GM10266 (cell line): ENCODE measurements around the gene ADAMTS7.
"Not testable (repeated sequence)": the region's sequence is repeated elsewhere in the genome, so short reads cannot be mapped to it uniquely, and the experiment has no call there.

ENCODE experiments used
- DNase-seq: peaks from one replicate; pipeline ENCODE4 v3.0.0; 2012; ENCODE audit errors: extremely low spot score
- TF ChIP-seq, protein P1 (sequence below): IDR thresholded peaks from 2 replicates; pipeline ENCODE4 v1.5.1; 2012; ENCODE audit warnings: mild to moderate bottlenecking, low read depth; ENCODE audit not compliant: control insufficient read depth, insufficient read depth; ENCODE audit errors: missing control alignments

Gene ADAMTS7

DNA sequence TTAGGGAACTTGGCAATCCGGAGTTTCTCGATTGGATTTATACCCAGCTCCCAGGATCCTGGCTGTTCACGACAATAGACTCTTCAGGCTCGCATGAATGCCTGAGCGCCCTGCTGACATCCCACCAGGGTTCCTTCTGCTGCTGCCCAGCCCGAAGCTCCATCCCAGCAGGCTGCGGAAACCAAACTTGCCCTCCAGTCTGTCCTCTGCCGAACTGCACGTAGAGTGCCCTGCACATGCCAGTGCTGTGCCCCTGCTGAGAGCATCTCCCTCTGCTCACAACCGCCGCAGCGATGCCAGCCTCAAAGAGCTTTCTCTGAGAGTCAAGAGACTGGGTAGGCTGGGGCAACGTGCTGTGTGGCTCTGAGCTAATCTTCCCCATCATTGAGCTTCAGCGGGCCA, 6.9 kb downstream of the ADAMTS7 start:
- TF ChIP-seq, protein P1, sequence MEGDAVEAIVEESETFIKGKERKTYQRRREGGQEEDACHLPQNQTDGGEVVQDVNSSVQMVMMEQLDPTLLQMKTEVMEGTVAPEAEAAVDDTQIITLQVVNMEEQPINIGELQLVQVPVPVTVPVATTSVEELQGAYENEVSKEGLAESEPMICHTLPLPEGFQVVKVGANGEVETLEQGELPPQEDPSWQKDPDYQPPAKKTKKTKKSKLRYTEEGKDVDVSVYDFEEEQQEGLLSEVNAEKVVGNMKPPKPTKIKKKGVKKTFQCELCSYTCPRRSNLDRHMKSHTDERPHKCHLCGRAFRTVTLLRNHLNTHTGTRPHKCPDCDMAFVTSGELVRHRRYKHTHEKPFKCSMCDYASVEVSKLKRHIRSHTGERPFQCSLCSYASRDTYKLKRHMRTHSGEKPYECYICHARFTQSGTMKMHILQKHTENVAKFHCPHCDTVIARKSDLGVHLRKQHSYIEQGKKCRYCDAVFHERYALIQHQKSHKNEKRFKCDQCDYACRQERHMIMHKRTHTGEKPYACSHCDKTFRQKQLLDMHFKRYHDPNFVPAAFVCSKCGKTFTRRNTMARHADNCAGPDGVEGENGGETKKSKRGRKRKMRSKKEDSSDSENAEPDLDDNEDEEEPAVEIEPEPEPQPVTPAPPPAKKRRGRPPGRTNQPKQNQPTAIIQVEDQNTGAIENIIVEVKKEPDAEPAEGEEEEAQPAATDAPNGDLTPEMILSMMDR, result no peak
- DNase-seq, result no peak

DNA sequence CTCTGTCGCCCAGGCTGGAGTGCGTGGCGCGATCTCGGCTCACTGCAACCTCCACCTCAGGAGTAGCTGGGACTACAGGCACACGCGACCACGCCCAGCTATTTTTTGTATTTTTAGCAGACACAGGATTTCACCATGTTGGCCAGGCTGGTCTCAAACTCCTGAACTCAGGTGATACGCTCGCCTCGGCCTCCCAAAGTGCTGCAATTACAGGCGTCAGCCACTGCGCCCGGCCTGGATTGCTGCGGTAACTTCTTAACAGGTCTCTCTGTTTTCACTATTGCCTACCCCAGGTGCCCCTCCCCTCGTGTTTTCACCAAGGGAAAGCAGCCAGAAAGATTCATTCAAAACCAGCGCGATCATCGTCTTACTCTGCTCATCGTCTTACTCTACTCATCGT, 10.5 kb downstream of the ADAMTS7 start:
- no peak for DNase-seq
- TF ChIP-seq, protein P1, result no peak

DNA sequence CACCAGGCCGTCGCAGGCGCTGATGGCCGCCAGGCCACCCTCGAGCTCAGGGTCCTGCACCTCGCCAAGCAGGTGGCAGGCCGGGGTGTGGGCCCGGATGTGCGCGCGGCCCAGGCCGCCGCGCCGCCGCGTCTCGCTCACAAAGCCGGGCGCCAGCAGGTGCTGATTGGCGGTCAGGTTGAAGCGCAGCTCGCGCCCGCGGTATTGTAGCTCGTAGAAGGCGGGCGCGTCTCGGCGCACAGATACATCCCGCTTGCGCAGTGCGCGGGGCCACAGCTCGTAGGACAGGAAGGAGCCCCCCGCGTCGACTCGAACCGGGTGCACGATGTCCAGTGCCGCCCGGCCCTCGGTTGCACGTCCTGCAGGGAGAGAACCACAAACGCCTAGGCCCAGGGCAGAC, 11.1 kb downstream of the ADAMTS7 start:
- no peak for DNase-seq
- TF ChIP-seq, protein P1, result no peak

DNA sequence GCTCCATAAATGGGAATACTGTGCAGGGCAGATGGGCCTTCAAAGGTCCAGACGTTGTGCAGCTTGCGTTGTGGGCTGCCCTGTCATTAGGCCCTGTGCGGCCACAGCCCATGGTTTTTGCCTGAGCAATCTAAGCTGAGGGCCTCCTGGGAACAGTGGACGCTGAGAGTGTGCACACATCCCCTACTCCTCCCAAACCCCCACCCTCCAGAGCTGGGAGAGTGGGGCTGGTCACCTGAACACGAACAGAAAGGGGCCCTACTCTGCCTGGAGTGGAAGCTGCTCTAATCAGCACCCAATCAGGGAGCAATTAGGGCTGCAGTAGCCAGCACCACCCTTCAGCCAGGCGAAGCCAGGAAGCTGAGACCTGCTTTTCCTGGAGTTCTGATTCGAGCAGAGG, 12.2 kb downstream of the ADAMTS7 start:
- DNase-seq, result not testable (repeated sequence)

DNA sequence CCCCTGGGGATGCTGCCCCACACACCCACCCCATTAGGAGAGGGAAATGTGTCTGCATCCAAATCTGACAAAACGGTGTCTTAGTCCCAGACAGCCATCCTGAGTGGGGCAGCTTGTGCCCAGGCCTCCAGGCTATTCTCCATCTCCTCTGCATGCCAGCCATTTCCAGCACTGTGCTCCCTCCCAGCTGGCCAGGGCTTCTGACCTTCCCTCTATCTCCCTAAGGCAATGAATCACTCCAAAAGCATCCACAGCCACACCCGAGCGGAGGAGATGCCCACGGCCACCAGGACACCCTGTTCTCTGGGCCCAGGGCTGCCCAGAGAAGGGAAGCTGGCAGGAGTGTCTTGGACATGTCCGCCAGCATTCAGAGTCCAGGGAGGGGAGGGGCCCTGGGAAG, 12.9 kb downstream of the ADAMTS7 start:
- not testable (repeated sequence) for DNase-seq

DNA sequence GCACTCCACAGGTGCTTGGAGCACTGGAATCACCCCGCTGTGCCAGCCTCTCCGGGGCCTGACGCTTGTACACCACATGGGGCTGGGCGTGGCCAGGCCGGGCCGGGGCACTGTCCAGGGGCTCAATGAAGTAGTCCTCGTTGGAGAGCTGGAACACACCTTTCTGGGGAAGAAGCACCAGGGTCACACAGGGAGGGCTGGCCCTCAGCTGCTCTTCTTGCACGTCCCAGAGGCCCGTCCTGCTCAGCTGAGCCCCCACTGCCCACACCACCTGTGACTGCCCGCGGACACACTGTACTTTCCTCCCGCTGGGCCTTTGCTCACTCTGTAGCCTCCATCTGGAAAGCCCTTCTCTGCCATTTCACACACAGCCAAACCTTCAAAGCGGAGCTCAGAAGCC, 13.3 kb downstream of the ADAMTS7 start:
- DNase-seq, result no peak
- TF ChIP-seq, protein P1, result no peak

DNA sequence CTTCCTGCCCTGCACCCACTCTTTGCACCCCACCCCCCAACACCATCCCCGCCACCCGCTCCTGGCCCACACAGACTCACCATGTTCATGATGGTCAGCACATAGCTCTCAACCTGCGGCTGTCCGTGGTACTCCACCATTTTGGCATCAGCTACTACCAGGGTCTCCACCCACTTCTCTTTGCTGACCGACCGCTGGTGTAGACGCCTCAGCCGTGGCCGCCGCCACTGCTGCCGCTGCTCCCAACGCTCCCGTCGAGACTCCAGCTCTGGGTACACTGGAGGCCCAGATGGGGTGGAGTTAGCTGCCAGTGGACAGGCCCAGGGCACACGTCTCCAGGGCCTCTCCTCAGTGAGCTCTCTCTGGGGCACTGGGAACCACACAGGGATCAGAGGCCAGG, 14.8 kb downstream of the ADAMTS7 start:
- TF ChIP-seq, protein P1, result no peak

DNA sequence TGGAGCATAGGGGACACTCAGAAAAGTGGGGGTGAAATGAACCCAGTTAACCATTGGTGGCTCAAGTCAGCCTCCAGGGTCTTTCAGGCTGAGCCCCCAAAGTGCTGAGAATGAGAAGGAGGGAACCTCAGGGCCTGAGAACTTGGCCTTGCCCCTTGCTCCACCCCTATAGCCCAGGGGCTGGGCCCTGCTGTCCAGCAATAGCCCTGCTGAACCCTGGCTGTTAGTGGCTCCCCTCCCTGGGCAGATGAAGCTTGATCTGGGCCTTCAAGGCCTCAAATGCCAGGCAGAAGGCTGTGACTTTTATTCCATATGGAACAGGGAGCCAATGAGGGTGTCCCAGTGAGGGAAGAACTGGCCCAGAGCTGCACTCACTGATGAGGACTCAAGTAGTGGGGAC, 16.2 kb downstream of the ADAMTS7 start:
- no peak for DNase-seq
- TF ChIP-seq, protein P1, result no peak

More for the DNA sequence above, 14.8 kb downstream of the ADAMTS7 start:
- no peak for DNase-seq

DNA sequence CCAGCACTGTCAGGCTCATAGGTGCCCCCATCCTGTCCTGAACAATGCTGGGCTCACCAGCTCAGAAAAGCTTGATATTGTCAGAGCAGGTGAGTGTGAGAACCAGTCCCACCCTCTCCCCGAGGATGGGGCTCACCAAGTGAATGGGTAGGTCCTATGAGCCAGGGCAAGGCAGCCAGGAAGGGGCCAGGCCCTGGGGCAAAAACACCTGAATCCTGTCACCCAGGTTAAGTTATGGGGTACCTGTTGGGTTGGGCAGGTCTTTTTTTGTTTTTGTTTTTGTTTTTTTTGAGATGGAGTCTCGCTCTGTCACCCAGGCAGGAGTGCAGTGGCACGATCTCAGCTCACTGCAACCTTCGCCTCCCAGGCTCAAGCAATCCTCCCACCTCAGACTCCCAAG, 16.8 kb downstream of the ADAMTS7 start:
- DNase-seq, result not testable (repeated sequence)
